A204.1 (cell line): ENCODE data around the gene FRAT1.
A peak's percentile ranks its signal among the peaks of the same experiment; 100 is the strongest.
"Not testable (repeated sequence)": the region's sequence is repeated elsewhere in the genome, so short reads cannot be mapped to it uniquely, and the experiment has no call there.

Experiments used
- FAIRE-seq: peaks from 2 replicates; lab custom pipeline; 2012; peaks lifted over from hg19 to GRCh38; lab: Jason Lieb, UNC

The FRAT1 gene, protein sequence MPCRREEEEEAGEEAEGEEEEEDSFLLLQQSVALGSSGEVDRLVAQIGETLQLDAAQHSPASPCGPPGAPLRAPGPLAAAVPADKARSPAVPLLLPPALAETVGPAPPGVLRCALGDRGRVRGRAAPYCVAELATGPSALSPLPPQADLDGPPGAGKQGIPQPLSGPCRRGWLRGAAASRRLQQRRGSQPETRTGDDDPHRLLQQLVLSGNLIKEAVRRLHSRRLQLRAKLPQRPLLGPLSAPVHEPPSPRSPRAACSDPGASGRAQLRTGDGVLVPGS

DNA sequence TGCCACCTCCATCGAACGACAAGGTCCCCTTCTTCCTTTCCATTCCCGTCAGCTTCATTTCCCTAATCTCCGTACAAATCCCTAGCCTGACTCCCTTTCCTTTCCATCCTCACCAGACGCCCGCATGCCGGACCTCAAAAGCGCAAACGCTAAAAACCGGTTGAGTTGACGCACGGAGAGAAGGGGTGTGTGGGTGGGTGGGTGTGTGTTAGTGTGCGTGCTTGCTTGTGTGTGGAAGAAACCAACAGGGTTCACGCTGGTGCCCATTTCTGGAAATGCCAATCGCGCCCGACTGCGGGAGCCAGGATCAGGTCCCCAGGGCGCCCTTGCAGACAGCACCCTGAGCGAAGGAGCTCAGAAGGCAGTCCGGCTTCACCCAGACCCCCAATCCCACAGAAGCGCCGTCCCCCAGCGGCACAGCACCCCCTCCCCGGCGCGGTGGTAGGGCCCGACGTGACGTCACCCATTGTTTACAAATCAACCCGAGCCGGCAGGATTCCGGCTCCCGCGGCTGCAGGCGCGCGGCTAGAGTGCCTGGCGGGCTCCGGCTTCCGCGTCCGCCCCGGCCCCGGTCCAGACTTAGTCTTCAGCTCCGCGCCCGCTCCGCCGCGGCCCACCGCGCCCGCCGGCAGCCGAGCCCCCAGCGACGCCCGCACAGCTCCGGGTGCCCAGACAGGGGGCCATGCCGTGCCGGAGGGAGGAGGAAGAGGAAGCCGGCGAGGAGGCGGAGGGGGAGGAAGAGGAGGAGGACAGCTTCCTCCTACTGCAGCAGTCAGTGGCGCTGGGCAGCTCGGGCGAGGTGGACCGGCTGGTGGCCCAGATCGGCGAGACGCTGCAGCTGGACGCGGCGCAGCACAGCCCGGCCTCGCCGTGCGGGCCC, at the start of gene FRAT1:
TSS of gene FRAT1 (plus strand) at position 500 of the 880 bp plus-strand sequence. CDS start at position 683, 183 bp downstream.
- no peak for FAIRE-seq

DNA sequence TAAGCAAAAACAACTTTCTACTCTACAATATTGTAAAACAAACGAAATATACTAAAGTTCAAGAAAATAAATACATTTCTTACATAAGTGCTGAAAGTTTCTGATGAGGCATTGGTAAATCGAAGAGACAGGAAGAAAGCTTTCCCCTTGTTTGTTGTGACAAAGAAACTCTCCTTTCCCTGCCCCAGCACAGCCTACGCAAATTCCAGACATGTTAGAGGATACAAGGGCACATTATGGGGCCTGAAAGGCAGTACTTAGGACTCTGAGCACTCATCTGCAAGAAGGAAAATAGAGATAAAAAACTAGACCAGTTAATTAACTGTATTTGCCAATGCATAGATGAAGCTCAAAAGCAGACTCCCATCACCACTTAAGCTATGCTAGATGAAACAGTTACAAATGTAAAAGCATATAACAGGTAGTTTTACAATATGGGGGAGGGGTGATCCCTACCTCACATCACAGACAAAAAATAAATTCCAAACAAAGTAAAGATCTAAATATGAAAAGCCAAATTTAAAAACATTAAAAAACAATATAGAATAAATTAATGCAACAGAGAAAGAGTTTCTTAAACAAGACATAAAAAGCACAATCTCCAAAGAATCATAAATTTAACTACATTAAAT, 48.4 kb upstream of the FRAT1 start:
- peak; percentile 97 for FAIRE-seq

DNA sequence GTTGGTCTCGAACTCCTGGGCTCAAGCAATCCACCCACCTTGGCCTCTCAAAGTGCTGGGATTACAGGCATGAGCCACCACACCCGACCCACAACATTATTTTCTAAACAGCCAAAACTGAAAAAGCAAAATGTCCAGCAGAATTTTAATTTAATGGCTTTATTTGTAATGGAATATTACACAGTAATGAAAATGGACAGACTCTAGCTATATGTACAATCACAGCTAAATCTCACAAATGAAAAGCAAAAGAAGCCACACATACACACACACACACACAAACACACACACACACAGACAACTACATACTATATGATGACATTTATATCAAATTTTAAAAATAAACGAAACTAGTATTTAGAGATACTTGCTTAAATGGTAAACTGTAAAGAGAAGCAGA, 45.4 kb upstream of the FRAT1 start:
- FAIRE-seq: no peak

DNA sequence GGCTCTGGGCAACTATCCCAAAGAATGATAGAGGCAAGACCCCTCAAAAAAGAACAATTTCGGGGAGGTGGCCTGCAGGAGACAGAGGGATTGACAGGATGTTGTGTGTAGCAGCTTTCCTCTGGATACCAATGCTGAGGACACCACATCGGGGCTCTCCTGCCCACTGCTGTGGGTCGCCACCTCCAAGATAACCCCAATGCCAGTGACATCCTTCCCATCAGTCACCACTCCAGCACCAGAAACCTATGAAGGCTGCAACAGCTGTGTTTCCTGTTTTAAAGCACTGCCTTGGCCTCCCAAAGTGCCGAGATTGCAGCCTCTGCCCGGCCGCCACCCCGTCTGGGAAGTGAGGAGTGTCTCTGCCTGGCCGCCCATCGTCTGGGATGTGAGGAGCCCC, 44.2 kb upstream of the FRAT1 start:
- FAIRE-seq: no peak

DNA sequence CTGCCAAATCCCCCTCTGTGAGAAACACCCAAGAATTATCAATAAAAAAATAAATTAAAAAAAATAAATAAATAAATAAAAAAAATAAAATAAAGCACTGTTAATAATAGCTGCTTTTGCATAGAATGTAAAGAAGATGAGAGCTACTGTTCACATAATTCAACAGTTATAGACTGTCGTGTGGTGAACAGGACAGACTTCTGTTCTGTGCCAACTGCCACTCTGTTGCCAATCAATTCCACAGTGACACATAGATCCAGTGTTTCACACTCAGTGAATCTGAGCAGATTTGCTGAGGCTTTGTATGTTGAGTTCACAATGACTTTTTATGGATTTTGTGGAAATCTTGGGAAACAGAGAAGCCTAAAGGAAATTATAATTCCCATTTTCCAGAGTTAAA, 41.5 kb upstream of the FRAT1 start:
- FAIRE-seq: no peak

DNA sequence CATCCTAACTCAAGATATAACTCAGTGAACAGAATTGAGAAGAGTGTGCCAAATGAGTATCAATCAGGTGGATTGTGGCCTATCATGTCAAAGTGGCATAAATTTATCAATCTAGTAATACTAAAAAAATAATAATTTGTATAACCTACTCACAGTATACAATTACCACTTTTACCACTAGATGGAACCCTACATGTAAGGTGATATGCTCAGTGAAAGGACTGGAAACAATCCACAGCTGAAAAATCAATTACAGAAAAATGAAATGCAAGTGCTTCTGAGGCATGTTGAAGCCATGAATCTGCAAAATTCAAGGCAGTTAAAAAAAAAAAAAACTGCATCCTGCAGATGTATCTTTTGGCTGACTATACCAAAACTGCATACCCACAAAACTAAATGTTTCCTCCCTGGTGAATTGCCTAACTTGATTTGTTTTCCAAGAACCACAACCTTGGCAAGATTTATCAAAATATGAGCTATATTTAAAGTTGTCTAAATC, 40.5 kb upstream of the FRAT1 start:
- FAIRE-seq: peak; percentile 99

DNA sequence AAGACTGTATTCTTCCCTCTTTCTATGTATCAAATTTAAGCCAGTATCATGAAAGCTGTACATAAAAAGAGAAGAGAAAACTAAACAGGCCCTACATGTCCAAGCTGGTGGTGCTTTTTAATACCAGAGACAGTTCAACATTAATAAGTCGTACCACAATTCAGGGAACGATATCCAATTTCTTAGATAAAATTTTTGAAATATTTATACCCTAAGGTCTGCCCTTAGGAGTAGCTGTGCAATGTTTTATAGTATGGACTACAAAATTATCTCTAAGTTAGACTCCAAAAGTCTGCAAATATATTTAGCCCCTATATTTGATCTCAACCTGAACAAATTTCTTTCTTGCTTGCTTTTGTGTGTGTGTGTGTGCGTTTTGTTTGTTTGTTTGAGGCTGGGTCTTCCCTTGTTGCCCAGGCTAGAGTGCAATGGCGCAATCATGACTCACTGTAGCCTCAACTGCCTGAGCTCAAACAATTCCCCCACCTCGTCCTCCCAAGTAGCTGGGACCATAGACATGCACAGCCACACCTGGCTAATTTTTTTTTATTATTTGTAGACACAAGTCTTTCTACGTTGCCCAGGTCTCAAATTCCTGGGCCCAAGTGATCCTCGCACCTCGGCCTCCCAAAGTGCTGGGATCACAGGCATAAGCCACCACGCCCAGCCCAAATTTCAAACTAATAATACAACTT, 39.8 kb upstream of the FRAT1 start:
- no peak for FAIRE-seq

DNA sequence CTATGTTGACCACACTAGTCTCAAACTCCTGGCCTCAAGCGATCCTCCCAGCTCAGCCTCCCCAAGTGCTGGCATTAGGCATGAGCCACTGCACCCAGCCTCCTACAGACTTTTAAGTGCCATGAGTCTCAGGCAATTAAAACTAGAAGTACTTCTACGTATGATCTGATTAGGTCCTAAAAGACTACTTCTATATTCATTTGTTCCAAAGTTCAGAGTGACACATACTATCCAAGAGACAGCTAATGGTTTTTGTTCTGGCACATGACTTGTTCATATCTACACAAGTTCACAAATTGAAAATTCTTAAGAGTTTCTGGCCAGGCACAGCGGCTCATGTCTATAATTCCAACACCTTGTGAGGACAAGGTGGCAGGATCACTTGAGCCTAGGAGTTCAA, 38.3 kb upstream of the FRAT1 start:
- FAIRE-seq: no peak

DNA sequence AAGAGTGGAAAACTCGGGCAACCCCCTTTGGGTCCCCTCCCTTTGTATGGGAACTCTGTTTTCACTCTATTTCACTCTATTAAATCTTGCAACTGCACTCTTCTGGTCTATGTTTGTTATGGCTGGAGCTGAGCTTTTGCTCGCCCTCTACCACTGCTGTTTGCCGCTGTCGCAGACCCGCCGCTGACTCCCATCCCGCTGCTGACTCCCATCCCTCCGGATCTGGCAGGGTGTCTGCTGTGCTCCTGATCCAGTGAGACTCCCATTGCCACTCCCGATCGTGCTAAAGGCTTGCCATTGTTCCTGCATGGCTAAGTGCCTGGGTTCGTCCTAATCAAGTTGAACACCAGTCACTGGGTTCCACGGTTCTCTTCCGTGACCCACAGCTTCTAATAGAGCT, 29.0 kb upstream of the FRAT1 start:
- FAIRE-seq: not testable (repeated sequence)

DNA sequence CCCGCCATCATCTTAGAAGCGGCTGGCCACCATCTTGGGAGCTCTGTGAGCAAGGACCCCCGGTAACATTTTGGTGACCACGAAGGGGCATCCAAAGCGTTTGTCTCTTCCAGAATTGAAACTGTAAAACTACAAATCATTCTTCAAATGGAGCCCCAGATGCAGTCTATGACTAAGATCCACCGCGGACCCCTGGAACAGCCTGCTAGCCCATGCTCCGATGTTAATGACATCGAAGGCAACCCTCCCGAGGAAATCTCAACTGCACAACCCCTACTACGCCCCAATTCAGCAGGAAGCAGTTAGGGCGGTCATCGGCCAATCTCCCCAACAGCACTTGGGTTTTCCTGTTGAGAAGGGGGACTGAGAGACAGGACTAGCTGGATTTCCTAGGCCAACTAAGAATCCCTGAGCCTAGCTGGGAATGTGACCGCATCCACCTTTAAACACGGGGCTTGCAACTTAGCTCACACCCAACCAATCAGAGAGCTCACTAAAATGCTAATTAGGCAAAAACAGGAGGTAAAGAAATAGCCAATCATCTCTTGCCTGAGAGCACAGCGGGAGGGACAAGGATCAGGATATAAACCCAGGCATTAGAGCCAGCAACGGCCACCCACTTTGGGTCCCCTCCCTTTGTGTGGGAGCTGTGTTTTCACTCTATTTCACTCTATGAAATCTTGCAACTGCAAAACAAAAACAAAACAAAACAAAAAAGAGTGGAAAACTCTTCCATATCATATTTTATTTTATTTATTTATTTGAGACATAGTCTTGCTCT, 28.3 kb upstream of the FRAT1 start:
- FAIRE-seq: not testable (repeated sequence)

DNA sequence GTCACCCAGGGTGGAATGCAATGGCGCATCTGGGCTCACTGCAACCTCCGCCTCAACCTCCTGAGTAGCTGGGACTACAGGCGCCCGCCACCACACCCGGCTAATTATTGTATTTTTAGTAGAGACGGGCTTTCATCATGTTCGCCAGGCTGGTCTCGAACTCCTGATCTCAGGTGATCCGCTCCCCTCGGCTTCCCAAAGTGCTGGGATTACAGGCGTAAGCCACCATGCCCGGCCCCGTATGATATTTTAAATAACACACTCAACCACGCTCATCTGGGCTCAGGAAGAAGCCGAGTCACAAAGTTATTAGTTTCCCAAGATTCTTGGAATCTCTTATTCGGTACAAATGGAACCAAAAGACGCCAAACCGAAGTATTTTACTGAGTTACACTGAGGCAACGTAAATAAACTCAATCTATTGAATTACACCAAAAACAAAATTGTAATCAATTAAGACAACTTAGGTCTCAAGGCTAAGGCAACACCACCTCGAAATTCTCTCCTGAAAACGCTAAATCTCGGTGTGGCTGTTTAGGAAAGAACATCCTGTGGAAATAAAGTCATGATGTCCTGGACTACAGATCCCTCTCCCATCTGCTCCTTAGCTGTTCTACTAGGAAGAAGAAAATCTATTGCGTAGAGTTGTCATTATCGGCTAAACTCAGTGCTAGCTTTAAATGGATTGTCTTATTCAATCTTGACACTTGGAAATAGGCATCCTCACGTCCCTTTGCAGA, 27.5 kb upstream of the FRAT1 start:
- no peak for FAIRE-seq

DNA sequence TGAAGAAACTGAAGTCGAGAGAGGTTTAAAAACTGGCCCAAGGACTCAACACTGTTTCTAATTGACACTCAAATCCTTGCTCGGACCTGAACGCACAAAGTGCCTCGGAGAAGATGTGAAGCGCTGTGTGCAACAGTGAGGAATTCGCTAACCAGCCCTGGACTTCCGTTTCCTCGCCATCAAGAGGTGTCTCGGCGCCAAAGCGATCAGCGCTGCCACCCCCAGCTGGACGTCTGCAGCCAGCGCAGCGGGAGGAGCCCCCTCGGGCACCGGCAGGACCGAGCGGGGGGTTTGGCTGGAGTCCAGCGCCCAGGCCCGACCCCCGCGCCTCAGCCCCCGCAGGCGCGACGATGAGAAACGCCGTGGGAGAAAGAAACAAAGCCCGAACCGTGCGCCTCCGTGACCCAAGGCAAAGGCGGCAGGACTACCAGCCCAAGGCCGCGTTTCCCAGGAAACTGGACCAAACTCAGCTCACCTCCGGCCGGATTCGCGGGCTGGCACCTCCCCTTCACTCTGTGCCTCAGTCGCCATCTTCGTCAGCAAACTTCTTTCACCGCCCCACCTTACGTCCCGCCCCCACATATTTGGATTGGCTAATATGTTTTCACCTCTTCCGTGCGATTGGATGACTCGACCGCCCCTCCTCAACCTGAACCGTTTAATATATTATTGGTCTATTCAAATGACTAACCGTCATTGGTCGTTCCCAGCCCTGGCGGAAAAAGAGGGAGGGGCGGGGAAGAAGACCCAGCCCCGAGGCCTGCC, 26.8 kb upstream of the FRAT1 start, which contains the start of gene ARHGAP19:
TSS of gene ARHGAP19 (minus strand) at position 541 of the 765 bp plus-strand sequence. CDS start at position 531, 10 bp downstream.
- FAIRE-seq: peak; percentile 100

DNA sequence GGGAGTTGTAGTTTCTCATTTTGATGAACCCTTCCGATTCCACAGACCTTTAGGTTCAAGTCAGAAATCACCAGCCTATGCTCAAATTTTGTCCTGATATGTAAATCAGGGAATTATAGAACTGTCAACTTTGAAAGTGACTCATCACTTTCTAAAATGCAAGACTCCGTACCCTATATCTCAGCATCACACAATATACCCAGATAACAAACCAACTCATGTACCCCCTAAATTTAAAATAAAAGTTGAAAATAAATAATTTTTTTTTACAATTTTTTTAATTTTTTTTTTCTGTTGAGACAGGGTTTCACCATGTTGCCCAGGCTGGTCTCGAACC, 26.2 kb upstream of the FRAT1 start:
- no peak for FAIRE-seq

DNA sequence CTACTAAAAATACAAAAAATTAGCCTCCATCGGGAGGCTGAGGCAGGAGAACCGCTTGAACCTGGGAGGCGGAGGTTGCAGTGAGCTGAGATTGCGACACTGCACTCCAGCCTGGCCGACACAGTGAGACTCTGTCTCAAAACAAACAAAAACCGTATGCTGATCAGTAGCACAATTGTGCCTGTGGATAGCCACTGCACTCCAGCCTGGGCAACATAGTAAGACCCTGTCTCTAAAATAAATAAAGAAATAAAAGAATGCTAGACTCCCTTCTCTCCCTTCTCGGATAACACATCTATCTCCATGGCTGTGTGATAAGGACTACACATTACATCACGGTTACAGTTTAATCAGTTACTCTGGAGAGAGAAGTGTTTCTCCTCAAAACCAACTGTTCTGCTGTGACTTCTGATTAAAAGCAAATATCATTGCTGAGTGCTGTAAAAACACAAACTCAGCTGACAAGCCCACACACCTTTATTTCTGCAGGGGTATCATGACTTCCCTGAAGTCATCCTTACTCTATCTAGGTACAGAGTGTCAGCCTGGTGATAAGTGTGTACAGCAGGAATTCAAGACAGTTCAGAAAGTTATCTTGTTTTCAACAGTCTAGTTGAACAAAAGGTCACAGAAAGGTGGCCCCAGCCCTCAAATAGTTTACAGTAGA, 21.4 kb upstream of the FRAT1 start:
- no peak for FAIRE-seq

DNA sequence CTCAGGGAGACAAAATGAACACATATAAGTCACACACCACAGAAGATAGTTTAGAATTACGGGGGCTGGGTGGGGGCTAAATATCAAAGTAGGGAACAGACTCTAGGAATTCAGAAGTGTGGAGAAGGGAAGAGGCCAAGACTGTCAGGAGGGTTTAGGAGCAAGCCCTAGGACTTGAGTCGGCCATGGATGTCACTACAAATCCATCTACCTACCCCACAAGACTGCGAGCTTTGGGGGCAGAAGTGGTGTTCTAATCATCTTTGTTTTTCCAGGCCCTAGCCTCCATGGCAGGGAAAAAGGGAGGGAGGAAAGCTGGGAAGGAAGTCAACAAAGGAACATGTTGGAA, 20.9 kb upstream of the FRAT1 start:
- no peak for FAIRE-seq

DNA sequence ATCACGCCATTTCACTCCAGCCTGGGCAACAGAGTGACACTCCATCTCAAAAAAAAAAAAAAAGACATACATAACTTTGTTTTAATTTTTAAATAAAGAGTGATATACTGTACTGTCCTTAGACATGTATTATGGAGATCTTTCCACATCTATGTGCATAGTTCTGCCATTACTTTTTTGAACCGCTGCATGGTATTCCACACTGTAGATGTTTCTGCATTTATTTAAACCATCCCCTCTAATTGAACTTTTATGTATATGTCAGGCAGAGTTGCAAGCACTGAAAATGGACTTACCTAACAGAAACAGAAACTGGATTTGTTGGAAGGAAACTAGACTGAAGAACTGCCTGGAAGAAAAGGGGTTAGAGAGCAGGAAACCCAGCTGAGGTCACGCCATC, 18.1 kb upstream of the FRAT1 start:
- FAIRE-seq: no peak

DNA sequence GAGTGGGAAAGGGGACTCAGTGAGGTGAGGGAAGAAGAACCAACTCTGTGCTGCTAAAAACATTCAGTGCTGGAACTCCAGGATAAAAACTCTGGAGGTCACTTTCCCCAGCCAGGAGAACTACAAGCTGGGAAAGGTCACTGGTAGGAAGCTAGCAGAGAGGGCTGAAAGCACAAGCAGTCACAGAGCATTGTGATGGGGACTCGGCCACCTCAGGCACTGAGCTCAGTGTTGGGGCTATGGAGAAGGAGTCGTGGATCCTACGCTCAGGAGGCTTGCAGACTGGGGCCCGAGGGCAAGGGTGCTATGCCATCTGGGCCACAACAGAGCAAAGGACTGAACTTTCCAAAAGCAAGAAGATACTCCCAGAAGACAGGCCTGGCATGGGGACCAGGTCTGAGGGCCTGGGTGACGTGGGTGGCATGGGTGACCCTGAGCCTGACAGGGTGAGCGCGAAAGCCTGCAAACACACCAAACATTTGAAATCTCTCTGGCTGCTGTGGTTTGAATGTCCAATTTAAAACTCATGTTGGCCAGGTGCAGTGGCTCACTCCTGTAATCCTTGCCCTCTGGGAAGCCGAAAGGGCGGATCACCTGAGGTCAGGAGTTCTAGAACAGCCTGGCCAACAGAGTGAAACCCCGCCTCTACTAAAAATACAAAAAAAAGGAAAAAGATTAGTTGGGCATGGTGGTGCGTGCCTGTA, 16.8 kb upstream of the FRAT1 start:
- FAIRE-seq: no peak

DNA sequence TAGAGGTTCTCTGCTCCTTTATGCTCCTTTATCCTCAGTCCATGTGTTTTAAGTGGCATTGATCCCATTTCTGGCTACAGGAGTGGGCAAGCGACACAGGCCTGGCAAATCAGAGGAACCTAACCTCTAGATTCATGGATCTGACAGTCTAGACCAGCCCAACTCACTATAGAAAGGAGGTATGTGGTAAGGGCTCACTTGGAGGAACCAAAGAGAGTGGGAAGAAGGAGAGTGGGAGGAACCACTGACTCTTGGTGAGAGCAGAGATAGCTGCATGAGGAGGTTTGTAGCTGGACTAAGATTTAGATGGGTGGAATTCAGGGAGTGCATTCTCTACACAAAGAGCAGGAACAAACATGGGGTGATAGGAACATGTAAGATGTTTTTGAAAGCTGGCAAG, 11.6 kb upstream of the FRAT1 start:
- FAIRE-seq: no peak
